HG02623 (cell line): ENCODE measurements around the gene GPRIN1.
"Not testable (repeated sequence)": the region's sequence is repeated elsewhere in the genome, so short reads cannot be mapped to it uniquely, and the experiment has no call there.

Experiments
- ATAC-seq: cut with Tn5 transposase; IDR thresholded peaks from one replicate; pipeline ENCODE4 v1.9.1; 2021; ENCODE audit warnings: moderate library complexity; ENCODE audit not compliant: unreplicated experiment

Gene GPRIN1

DNA sequence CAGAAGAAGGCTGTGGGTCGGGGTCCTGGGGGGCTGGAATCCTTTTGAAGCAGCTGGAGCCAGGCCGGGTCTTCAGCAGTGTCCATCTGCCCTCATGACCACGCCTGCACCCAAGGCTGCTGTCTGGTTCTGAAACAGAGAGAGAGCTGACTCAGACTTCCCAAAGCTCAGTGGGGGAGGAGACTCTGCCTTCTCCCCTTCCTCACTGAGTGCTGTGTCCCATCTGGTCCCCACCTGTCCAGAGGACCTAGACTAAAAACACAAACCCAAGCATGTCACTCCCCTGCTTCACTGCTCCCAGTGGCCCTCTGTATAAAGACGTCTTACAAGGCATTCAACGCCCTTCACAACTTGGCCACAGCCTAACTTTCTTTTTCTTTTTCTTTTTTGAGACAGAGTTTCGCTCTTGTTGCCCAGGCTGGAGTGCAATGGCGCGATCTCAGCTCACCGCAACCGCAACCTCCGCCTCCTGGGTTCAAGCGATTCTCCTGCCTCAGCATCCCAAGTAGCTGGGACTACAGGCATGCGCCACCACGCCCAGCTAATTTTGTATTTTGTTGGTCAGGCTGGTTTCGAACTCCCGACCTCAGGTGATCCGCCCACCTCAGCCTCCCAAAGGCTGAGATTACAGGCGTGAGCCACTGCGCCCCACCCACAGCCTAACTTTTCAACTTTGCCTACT lies 10.1 kb downstream of the GPRIN1 start:
- ATAC-seq, result not testable (repeated sequence)

- ATAC-seq, result no peak
Measured at GRCh38 chr5:176597417-176598389, 12.3 kb downstream of the GPRIN1 start.

- no peak for ATAC-seq
Measured at GRCh38 chr5:176596689-176597416, 13.1 kb downstream of the GPRIN1 start.

DNA sequence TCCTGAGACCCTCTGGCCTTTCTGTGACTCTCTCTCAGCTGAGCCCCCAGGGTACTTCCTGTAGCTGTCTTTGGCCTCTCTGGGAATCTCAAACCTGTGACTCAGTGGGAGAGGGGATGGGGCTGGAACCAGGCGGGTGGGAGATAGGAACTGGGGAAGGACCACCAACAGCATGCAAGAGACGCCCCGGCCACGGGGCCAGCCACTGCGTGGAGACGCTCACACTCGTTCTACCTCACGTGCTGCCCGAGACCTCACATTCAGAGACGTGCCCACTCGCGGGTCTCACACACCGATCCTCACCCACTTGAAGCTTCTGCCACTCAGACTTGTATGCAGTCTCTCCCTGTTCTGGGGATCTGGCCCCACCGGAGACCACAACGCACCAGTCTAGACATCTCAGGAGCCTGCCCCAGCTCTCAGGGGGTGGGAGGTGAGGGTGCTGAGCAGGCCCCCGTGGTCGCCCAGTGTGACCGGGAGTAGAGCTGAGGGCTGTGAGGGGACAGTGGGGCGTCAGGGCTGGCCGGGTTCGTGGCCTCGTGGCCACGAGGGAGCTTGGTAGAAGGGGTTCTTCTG lies 13.8 kb downstream of the GPRIN1 start:
- no peak for ATAC-seq

- no peak for ATAC-seq
Measured at GRCh38 chr5:176595386-176595943, 14.5 kb downstream of the GPRIN1 start.

DNA sequence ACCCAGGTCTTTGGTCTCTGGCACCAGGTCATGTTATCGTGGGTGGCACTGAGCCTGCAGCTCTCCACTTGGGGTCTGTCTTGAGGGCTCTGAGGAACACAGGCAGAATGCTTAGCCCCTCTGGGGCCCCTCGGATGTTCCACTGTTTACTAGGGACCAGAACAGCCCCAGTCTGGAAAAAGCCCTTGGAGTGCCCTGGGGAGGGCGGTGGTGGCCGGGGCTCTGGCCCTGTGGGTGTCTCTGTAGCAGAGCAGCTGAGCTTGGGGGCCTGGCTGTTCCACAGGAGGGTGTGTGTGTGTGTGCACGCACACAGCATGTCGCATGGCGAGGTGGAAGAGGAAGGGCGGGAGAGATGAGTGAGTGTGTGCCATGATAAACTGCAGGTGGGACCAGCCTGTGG lies 15.4 kb downstream of the GPRIN1 start:
- ATAC-seq, result no peak

- no peak for ATAC-seq
Measured at GRCh38 chr5:176593273-176593869, 16.6 kb downstream of the GPRIN1 start.

DNA sequence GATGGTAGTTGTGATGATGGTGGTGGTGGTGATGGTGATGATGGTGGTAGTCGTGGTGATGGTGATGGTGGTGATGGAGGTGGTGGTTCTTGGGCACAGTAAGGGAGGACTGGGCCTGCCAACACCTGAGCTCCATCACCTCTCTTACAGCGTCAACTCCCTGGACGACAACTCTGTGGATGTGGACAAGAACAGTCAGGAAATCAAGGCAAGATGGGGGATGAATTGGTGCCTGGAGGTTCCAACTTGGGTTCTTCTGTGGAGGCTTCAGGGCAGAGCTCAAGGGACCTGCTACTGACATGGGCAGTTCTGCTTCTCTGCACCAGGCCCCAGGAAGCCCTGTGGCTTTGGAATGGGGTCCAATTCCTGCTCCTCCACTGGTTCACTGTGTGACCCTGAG lies 17.4 kb downstream of the GPRIN1 start:
- ATAC-seq, result no peak

DNA sequence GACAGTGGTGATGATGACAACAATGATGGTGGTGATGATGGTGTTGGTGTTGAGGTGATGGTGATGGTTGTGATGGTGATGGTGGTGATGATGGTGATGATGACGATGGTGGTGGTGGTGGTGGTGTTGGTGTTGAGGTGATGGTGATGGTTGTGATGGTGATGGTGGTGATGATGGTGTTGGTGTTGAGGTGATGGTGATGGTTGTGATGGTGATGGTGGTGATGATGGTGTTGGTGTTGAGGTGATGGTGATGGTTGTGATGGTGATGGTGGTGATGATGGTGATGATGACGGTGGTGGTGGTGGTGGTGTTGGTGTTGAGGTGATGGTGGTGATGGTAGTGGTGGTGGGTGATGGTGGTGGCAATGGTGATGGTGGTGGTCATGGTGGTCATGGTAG lies 18.3 kb downstream of the GPRIN1 start:
- not testable (repeated sequence) for ATAC-seq

- ATAC-seq, result no peak
Measured at GRCh38 chr5:176590035-176590717, 19.8 kb downstream of the GPRIN1 start.

DNA sequence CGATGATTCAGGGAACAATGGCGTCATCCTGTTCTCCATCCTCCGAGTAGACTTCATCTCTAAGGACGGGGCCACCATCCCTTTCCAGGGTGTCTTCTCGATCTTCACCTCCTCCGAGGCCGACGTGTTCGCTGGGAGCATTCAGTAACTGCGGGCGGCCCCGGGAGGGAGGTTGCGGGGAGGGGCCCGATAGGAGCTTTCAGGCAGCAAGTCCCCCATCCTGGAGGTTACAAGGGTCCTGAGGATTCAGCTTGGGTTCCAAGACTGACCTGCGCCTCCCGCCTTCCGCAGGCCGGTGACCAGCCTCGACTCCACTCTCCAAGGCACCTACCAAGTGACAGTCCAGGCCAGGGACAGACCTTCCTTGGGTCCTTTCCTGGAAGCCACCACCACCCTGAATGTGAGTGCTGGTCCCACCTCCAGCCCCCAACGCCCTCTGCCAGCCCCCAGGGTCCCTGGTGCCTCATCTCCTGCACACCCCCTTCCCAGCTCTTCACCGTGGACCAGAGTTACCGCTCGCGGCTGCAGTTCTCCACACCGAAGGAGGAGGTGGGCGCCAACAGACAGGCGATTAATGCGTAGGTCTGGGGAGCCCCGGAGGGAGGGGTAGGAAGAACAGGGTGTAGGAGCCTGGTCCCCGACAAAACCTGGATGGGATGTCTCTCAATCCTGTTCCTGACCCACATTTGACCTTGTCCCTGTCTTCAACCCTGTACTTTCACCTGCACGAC lies 20.8 kb downstream of the GPRIN1 start:
- ATAC-seq, result no peak

DNA sequence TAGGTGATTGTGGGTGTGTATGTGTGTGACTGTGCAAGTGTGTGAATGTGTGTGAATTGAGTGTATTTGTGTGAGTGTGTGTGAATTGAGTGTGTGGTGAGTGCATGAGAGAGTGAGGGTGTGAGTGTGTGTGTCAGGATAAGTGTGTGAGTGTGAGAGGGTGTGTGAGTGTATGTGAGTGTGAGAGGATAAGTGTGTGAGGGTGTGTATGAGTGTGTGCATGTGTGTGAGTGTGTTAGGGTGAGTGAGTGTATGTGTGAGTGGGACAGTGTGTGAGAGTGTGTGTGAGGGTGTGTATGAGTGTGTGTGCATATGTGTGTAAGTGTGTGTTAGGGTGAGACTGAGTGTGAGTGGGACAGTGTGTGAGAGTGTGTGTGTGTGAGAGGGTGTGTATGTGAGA lies 21.7 kb downstream of the GPRIN1 start:
- ATAC-seq, result no peak

GRCh38 chr5:176587398-176587797 lies 22.6 kb downstream of the GPRIN1 start:
- no peak for ATAC-seq

DNA sequence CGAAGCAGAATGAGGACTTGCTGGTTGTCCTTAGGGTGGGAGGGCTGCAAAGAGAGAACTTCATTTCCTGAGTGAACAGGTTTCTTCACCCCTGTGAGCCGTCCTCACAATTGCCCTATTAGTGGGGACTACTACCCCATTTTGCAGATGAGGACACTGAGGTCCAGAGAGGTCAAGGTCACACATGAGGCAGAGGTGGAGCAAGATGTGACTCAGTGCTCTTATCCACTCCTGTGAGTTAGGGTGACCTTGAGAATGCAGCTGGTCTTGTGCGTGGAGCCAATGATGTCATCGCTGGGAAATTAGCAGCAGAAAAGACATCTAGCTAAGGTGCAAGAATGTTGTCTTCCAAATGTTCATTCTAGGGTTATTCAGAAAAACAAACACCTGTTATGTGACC lies 26.9 kb downstream of the GPRIN1 start:
- ATAC-seq, result no peak

DNA sequence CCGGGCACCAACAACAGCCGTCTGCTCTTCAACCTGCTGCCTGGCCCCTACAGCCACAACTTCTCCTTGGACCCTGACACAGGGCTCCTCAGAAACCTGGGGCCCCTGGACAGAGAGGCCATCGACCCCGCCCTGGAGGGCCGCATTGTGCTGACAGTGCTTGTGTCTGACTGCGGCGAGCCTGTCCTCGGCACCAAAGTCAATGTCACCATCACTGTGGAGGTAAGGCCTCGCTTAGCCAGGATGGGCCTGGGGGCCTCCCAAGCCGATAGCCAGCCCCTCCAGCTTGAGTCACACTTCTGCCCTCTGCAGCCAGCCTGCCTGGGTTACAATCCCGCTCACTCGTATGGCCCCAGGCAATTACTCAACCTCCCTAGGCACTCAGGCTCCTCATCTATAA lies 28.6 kb downstream of the GPRIN1 start:
- ATAC-seq, result no peak

GRCh38 chr5:176579323-176579722 lies 30.6 kb downstream of the GPRIN1 start:
- ATAC-seq, result no peak

GRCh38 chr5:176578391-176578808 lies 31.6 kb downstream of the GPRIN1 start:
- no peak for ATAC-seq

DNA sequence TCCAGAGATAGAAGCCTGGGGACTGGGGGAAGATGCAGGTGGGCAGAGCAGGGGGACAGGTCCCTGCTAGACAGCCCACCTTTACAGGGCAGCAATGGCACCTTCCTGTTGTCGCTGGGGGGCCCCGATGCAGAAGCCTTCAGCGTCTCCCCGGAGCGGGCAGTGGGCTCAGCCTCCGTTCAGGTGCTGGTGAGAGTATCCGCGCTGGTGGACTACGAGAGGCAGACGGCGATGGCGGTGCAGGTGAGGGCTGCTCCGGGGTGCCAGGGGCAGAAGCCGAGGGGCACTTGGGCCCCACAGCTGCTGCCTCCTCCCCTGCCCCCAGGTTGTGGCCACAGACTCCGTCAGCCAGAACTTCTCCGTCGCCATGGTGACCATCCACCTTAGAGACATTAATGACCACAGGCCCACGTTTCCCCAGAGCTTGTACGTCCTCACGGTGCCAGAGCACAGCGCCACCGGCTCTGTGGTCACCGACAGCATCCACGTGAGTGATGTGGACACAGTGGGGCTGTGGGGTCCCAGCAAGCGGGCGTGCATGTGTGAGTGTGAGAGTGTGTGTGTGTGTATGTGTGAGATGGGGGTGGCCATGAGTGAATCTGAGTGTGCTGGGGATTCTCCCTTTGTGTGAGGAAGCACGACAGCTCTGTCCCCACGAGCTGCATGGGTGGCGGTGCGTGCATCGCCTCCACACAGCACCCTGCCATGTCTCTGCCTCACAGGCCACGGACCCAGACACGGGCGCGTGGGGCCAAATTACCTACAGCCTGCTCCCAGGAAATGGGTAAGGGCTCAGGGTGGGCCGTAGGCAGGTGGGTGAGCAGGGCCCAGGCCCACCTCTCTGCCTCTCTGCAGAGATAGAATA lies 32.4 kb downstream of the GPRIN1 start:
- no peak for ATAC-seq
